GM12875 (cell line): ENCODE measurements around the gene NOPCHAP1.

Experiments
- H3K4me3 ChIP-seq: one replicate; pipeline ENCODE4 v1.5.1; 2011; ENCODE audit warnings: low read depth, low read length, control low read depth
- CTCF ChIP-seq: IDR thresholded peaks from 2 replicates; pipeline ENCODE4 v1.5.1; 2011; ENCODE audit warnings: low read depth, mild to moderate bottlenecking, control low read depth, inconsistent platforms, low read length, moderate library complexity, borderline replicate concordance; ENCODE audit not compliant: insufficient read depth

The NOPCHAP1 gene

DNA sequence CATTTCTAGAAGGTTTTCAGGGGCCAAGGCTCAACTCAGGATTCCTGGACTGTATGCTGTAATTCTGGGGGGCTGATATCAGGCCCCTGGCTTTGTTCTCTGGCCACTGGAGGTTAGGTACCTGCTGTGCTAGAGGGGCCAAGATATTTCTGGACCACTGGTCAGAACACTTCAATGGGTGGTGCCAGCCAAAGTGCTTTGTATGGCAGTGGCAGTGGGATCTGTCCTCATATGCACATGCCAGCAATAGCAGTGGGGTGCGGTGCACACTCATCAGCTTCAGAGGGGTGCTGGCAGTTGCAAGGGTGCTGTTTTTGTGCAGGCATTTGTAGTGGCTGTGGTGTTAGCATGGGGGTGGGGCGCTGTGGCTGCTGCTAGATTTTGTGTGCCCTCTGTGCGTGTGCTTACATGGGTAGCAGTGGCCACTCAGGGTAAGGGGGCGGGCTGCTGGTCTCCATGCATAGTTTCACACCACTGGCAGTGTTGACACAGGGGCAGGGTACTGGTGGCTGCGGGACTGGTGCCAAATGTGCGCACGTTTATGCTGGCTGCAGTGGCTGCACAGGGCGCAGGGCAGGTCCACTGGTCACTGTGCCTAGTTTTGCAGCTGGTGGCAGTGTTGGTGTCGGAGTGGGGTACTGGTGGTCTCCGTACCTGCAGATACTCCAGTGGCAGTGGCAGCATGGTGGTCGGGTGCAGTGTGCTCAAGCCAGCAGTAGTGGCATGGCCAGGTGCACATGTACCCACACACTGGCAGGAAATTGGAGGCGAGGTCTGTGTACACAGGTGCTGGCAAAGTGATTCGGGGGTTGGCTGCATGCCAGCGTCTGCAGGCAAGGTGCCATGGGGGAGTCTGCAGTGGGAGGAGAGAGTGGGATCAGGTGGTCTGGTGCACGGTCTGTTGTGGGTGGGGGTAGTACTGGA lies 12.6 kb downstream of the NOPCHAP1 start:
- no peak overlapping the region for H3K4me3 ChIP-seq
- no peak for TF ChIP-seq CTCF

GRCh38 chr12:104999347-104999685 lies 13.2 kb downstream of the NOPCHAP1 start:
- TF ChIP-seq CTCF = no peak
- no peak overlapping the region for H3K4me3 ChIP-seq

DNA sequence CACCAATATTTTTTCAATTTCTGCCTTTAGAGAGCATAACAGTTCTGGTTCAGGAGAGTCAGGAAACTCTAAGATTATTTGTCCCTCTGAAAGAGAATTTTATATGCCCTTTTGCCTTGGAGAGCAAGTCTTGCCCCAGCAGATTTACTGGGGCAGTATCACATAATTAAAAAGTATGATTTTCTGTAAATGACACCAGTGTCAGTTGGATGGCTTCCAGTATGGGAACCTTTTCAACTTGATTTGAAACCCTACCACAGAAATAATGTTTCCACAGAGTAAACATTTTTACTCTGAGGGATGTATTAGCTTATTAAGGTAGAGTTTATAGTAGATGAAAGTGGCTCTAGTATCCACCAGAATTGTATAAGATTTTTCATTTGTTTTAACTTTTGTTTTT lies 15.4 kb downstream of the NOPCHAP1 start:
- no peak for TF ChIP-seq CTCF
- H3K4me3 ChIP-seq = no peak overlapping the region

DNA sequence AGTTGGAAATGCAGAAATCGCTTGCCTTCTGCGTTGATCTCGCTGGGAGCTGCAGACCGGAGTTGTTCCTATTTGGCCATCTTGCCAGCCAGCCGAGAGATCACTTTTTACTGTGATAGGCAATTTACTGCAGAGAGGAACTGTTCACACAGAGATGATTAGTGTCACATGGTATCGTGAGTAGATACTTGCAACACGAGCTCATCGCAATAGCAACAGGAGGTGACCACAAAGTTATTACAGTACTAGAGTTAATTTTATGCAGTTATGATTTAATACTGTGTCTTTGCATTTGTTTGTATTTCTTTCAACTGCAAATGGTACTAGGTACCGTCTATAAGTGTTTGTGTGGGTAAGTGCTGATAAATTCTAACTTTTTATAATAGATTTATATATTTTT lies 27.8 kb downstream of the NOPCHAP1 start:
- H3K4me3 ChIP-seq = no peak overlapping the region
- no peak for TF ChIP-seq CTCF

- no peak overlapping the region for H3K4me3 ChIP-seq
- TF ChIP-seq CTCF = no peak
Observed at GRCh38 chr12:105014603-105015002, 28.5 kb downstream of the NOPCHAP1 start.

- no peak overlapping the region for H3K4me3 ChIP-seq
- TF ChIP-seq CTCF = no peak
Observed at GRCh38 chr12:105015543-105015942, 29.4 kb downstream of the NOPCHAP1 start.

DNA sequence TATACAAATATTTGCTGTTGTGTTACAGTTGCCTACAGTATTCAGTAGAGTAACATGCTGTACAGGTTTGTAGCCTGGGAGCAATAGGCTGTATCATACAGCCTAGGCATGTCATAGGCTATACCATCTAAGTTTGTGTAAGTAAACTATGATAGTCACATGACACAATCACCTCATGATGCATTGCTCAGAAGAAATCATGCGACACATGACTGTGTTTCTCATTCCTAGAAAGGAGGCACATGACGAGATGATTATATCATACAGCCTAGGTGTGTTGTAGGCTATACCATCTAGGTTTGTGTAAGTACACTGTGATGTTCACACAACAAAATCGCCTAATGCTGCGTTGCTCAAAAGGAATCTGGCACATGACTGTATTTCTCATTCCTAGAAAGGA lies 31.9 kb downstream of the NOPCHAP1 start:
- no peak overlapping the region for H3K4me3 ChIP-seq
- no peak for TF ChIP-seq CTCF
